Mucosa of stomach (tissue), 1 donor: ENCODE measurements around the gene AP4S1.

Experiments used
- H3K27me3 ChIP-seq: one replicate; pipeline ENCODE4 v1.7.0; 2013; ENCODE audit warnings: mild to moderate bottlenecking, low read length; ENCODE audit not compliant: control insufficient read depth, insufficient read depth
- H3K36me3 ChIP-seq: one replicate; pipeline ENCODE4 v1.7.0; 2013; ENCODE audit warnings: low read length; ENCODE audit not compliant: control insufficient read depth, insufficient read depth
- H3K4me1 ChIP-seq: one replicate; pipeline ENCODE4 v1.7.0; 2013; ENCODE audit warnings: mild to moderate bottlenecking, low read length; ENCODE audit not compliant: control insufficient read depth, insufficient read depth
- H3K4me3 ChIP-seq: one replicate; pipeline ENCODE4 v1.7.0; 2013; ENCODE audit warnings: low read length
- H3K9ac ChIP-seq: one replicate; pipeline ENCODE4 v1.7.0; 2013; ENCODE audit warnings: mild to moderate bottlenecking, low read length, moderate library complexity
- H3K9me3 ChIP-seq: one replicate; pipeline ENCODE4 v1.7.0; 2013; ENCODE audit warnings: mild to moderate bottlenecking, low read length, moderate library complexity; ENCODE audit not compliant: control insufficient read depth
- donor health status: Pancreatic carcinoma.

The AP4S1 gene

DNA sequence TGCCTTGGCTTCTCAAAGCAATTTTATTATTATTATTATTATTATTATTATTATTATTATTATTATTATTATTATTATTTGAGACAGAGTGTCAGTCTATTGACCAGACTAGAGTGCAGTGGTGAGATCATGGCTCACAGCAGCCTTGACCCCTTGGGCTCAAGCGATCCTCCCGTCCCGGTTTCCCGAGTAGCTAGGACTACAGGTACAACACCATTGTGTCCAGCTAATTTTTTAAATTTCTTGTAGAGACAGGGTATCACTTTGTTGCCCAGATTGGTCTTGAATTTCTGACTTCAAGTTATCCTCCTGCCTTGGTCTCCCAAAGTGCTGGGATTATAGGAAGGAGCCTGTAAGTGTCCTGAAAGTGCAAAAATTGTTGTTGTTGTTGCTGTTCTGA is 11.6 kb upstream of the AP4S1 start:
- H3K4me3 ChIP-seq = no peak overlapping the region
- no peaks in the 10 kb centered on the region for H3K27me3 ChIP-seq
- no peak overlapping the region for H3K9ac ChIP-seq
- H3K36me3 ChIP-seq = no peaks in the 10 kb centered on the region
- peaks cover 7% of the 10 kb centered on the region for H3K4me1 ChIP-seq
- no peaks in the 10 kb centered on the region for H3K9me3 ChIP-seq

DNA sequence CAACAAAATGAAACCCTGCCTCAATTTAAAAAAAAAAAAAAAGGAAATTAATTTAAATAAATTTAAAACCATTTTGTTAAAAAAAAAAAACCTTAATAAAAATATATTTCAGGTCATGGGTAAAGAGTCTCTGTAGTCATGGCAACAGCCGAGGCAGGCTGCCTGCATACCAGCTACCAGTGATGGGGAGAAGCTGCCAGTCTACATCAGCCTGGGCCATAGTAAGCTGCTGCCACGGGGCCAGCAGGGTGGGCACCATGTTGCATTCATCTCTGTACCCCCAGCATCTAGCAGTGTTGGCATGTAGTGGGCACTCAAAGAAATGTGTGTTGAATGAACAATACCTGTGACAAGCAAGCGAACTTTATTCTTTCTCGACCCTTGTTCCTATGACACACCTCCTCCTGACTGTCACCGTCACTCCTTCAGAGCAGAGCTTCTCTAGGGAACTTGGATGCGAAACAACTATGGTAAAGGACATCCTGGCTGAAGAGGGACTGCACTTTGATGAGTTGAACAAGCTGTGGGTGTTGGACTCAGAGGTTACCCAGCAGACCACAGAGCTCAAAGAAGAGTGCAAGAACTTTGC is 7.3 kb upstream of the AP4S1 start:
- H3K4me3 ChIP-seq = no peak overlapping the region
- peaks cover 7% of the 10 kb centered on the region for H3K4me1 ChIP-seq
- no peaks in the 10 kb centered on the region for H3K27me3 ChIP-seq
- H3K36me3 ChIP-seq = no peaks in the 10 kb centered on the region
- no peaks in the 10 kb centered on the region for H3K9me3 ChIP-seq
- H3K9ac ChIP-seq = no peak overlapping the region

DNA sequence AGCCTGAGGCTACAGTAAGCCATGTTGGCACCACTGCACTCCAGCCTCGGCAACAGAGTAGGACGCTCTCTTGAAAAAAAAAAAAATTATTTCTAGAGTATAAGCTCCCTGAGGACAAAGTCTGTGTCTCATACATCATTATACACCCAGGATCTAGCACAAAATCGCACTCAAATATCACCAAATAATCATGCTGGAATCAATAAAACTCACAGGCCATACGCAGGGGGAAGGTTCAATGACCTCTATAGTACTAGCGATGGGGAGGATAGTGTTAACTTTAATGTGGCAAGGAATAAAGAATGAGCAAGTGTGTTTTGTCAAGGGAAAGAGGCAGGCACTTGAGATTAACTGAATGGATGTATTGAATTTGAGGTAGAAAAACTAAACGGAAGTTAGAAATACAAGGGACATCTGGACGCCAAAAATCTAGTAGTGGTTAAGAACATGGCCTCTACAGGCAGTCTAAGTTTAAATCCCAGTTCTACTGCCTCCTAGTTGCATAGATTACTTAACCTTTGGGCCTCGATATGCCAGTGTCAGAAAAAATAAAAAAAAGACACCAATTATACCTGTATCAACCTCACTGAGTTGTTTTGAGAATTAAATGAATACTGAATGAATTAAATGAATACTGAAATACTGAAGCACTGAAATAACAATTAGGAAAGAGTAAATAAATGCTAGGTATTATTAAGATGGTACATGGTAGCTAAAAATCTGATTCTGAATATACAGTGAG is 4.4 kb upstream of the AP4S1 start:
- Histone ChIP-seq H3K9me3 (no peaks in the 10 kb centered on the region), H3K4me3 (no peak overlapping the region), H3K36me3 (no peaks in the 10 kb centered on the region), H3K9ac (no peak overlapping the region), H3K27me3 (no peaks in the 10 kb centered on the region), H3K4me1 (peaks cover 7% of the 10 kb centered on the region)

- Histone ChIP-seq H3K9ac (no peak overlapping the region), H3K36me3 (no peaks in the 10 kb centered on the region), H3K4me3 (no peak overlapping the region), H3K4me1 (peaks cover 7% of the 10 kb centered on the region), H3K9me3 (no peaks in the 10 kb centered on the region), H3K27me3 (no peaks in the 10 kb centered on the region)
Measured at GRCh38 chr14:31021576-31021949, 3.9 kb upstream of the AP4S1 start.

- Histone ChIP-seq H3K9me3 (no peaks in the 10 kb centered on the region), H3K4me1 (peaks cover 7% of the 10 kb centered on the region), H3K36me3 (no peaks in the 10 kb centered on the region), H3K9ac (no peak overlapping the region), H3K4me3 (no peak overlapping the region), H3K27me3 (no peaks in the 10 kb centered on the region)
Measured at GRCh38 chr14:31022386-31022785, 3.1 kb upstream of the AP4S1 start.

DNA sequence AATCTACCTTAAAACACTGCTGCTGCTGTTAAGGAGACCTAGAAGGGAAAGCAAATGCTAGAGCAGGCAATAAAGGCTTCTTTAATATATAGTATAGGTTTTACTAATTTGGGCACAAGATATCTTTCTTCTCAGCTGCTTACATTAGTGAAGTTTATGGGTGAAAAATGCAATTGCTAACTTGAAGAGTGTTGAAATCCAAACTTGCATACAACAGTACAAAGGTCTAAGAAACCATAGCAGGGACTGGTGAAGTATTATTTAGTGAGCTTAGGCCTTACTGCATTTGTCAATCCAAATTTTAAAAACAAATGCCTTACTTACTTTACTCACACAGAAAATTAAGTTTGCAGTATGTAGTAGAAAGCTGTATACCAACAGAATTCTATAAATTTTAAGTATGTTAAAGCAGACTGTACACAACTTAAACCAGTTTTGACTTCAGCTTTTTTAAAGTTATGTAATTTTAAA is 1.4 kb upstream of the AP4S1 start:
- no peaks in the 10 kb centered on the region for H3K27me3 ChIP-seq
- H3K4me3 ChIP-seq = no peak overlapping the region
- H3K4me1 ChIP-seq = peaks cover 7% of the 10 kb centered on the region
- H3K36me3 ChIP-seq = no peaks in the 10 kb centered on the region
- H3K9ac ChIP-seq = peak overlapping the region; percentile 99
- H3K9me3 ChIP-seq = no peaks in the 10 kb centered on the region

DNA sequence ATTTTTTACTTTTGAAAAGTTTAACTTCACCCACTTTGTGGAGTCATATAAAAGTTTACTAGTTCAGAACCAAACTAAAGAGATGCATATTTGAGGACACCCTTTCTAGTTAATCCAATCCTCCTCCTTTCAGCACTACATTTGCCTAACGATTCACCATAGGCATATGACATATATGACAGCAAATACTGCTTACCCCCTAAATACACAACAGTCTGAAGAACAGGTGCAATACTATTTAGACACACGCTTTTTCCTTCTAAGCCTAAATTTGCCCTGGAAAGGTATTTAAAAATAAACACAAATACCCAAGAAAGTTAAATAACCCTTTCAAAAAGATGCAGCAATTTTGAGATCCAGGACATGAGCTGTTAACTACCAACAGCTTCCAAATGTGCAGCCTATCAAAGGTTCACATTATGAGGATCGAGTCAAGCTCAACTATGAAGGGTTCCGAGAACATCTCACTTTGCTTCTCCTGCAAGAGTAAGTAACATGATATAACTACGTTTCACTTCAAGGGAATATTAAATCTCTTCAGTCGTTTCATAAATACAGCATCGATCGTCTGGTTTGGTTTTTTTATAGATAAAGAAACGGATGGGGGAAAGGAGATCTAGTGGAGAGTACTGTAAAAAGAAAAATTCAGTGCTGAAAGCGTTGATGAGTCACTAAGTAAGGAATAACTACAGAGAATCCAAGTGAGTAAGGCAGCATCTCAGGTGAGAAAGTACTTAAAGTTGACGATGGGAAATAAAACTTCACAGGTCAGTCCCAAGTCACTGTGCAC is 677 bp upstream of the AP4S1 start:
- Histone ChIP-seq H3K27me3 (no peaks in the 10 kb centered on the region), H3K9ac (peak overlapping the region; percentile 99), H3K4me3 (peak overlapping the region; percentile 88), H3K4me1 (peaks cover 7% of the 10 kb centered on the region), H3K36me3 (no peaks in the 10 kb centered on the region), H3K9me3 (no peaks in the 10 kb centered on the region)

GRCh38 chr14:31026077-31026449 is 614 bp downstream of the AP4S1 start, which contains the start of gene STRN3:
Gene STRN3 (minus strand): TSS chr14:31026379. CDS start chr14:31026185, 194 bp downstream.
- H3K4me1 ChIP-seq = peaks cover 7% of the 10 kb centered on the region
- H3K9me3 ChIP-seq = no peaks in the 10 kb centered on the region
- H3K36me3 ChIP-seq = no peaks in the 10 kb centered on the region
- no peaks in the 10 kb centered on the region for H3K27me3 ChIP-seq
- H3K9ac ChIP-seq = peak within 1 kb of the TSS; percentile 99
- peak within 1 kb of the TSS; percentile 88 for H3K4me3 ChIP-seq

GRCh38 chr14:31026450-31027235 is 1.2 kb downstream of the AP4S1 start:
- peak overlapping the region; percentile 86 for H3K4me3 ChIP-seq
- no peaks in the 10 kb centered on the region for H3K9me3 ChIP-seq
- peak overlapping the region; percentile 99 for H3K9ac ChIP-seq
- H3K27me3 ChIP-seq = no peaks in the 10 kb centered on the region
- H3K36me3 ChIP-seq = no peaks in the 10 kb centered on the region
- H3K4me1 ChIP-seq = peaks cover 9% of the 10 kb centered on the region

DNA sequence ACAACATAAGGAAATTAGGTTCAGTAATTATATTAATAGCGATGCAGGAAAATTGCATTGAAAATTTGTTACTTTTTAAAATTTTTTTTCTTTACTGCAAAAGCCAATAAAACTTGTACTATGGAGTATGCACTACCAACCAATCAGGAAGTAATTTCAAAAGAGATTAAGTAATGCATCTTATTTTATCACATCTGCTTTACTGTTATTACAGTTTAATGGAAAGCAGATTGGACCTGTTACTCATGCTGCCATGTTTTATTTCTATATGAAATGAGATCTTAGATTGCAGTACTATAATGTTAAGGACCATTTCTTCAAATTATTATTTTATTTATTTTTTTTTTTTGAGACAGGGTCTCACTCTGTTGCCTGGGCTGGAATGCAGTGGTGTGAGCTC is 2.4 kb downstream of the AP4S1 start:
- H3K4me3 ChIP-seq = no peak overlapping the region
- no peaks in the 10 kb centered on the region for H3K9me3 ChIP-seq
- H3K9ac ChIP-seq = no peak overlapping the region

GRCh38 chr14:31029016-31029970 is 3.8 kb downstream of the AP4S1 start:
- Histone ChIP-seq H3K9me3 (no peaks in the 10 kb centered on the region), H3K4me1 (peaks cover 26% of the 10 kb centered on the region), H3K4me3 (no peak overlapping the region), H3K27me3 (no peaks in the 10 kb centered on the region), H3K9ac (no peak overlapping the region), H3K36me3 (no peaks in the 10 kb centered on the region)

More for the DNA sequence above, 2.4 kb downstream of the AP4S1 start:
- H3K27me3 ChIP-seq = no peaks in the 10 kb centered on the region
- peaks cover 14% of the 10 kb centered on the region for H3K4me1 ChIP-seq
- no peaks in the 10 kb centered on the region for H3K36me3 ChIP-seq
